ENCODE measurements around the gene LRRC28.
"Not testable (repeated sequence)": the region's sequence is repeated elsewhere in the genome, so short reads cannot be mapped to it uniquely, and the experiment has no call there.

The LRRC28 gene

GRCh38 chr15:99396375-99396774, 145.1 kb downstream of the LRRC28 start:
- no peak for DNase-seq (ENCODE audit: low read depth)

GRCh38 chr15:99399061-99399460, 147.8 kb downstream of the LRRC28 start:
- no peak for DNase-seq (ENCODE audit: low read depth)

- DNase-seq (ENCODE audit: low read depth): no peak
Observed at GRCh38 chr15:99399618-99400017, 148.3 kb downstream of the LRRC28 start.

GRCh38 chr15:99401216-99401615, 149.9 kb downstream of the LRRC28 start:
- not testable (repeated sequence) for DNase-seq (ENCODE audit: low read depth)

GRCh38 chr15:99402014-99402729, 150.9 kb downstream of the LRRC28 start:
- DNase-seq (ENCODE audit: low read depth): no peak

- DNase-seq (ENCODE audit: low read depth): no peak
Observed at GRCh38 chr15:99403597-99403996, 152.3 kb downstream of the LRRC28 start.

- DNase-seq (ENCODE audit: low read depth): no peak
Observed at GRCh38 chr15:99404454-99404853, 153.2 kb downstream of the LRRC28 start.

- no peak for DNase-seq (ENCODE audit: low read depth)
Observed at GRCh38 chr15:99406120-99406519, 154.8 kb downstream of the LRRC28 start.

- DNase-seq (ENCODE audit: low read depth): no peak
Observed at GRCh38 chr15:99406716-99407487, 155.6 kb downstream of the LRRC28 start.

GRCh38 chr15:99407716-99408115, 156.4 kb downstream of the LRRC28 start:
- DNase-seq (ENCODE audit: low read depth): no peak

- DNase-seq (ENCODE audit: low read depth): no peak
Observed at GRCh38 chr15:99408236-99409096, 157.2 kb downstream of the LRRC28 start.

GRCh38 chr15:99409097-99409473, 157.8 kb downstream of the LRRC28 start:
- no peak for DNase-seq (ENCODE audit: low read depth)

- no peak for DNase-seq (ENCODE audit: low read depth)
Observed at GRCh38 chr15:99409560-99409959, 158.3 kb downstream of the LRRC28 start.

GRCh38 chr15:99410477-99410876, 159.2 kb downstream of the LRRC28 start:
- DNase-seq (ENCODE audit: low read depth): no peak

- DNase-seq (ENCODE audit: low read depth): no peak
Observed at GRCh38 chr15:99411234-99411633, 160.0 kb downstream of the LRRC28 start.

GRCh38 chr15:99412082-99412481, 160.8 kb downstream of the LRRC28 start:
- no peak for DNase-seq (ENCODE audit: low read depth)

- DNase-seq (ENCODE audit: low read depth): no peak
Observed at GRCh38 chr15:99412626-99413025, 161.3 kb downstream of the LRRC28 start.

GRCh38 chr15:99413955-99414754, 162.9 kb downstream of the LRRC28 start:
- no peak for DNase-seq (ENCODE audit: low read depth)

GRCh38 chr15:99414755-99415731, 163.8 kb downstream of the LRRC28 start:
- DNase-seq (ENCODE audit: low read depth): no peak
